HTR-8/SVneo (cell line): ENCODE data around the gene SLC16A9.

Experiments used
- DNase-seq: peaks from one replicate; pipeline ENCODE4 v3.0.0; 2011; ENCODE audit warnings: low spot score, mixed read lengths; ENCODE audit not compliant: insufficient read length
- FAIRE-seq: peaks from 2 replicates; lab custom pipeline; 2011; peaks lifted over from hg19 to GRCh38; lab: Jason Lieb, UNC

SLC16A9 gene

DNA sequence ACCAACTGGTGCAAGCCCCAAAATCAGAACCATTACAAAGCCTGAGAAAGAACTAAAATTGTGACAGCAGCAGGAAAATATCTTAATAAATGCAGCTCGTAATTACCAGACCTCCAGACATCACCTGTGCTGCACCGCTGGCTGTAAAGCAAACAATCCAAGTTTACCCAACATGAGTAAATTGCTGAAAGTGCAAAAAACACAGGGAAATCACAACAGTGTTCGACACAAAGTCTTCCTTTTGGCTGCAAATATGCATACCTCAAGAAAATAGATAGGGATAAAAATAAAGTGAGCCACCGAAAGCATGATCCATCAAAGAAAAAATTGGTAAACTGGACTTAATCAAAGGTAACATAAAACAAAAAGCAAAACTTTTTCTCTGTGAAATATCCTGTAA is 101.7 kb downstream of the SLC16A9 start:
- no peak for DNase-seq
- FAIRE-seq, result no peak

DNA sequence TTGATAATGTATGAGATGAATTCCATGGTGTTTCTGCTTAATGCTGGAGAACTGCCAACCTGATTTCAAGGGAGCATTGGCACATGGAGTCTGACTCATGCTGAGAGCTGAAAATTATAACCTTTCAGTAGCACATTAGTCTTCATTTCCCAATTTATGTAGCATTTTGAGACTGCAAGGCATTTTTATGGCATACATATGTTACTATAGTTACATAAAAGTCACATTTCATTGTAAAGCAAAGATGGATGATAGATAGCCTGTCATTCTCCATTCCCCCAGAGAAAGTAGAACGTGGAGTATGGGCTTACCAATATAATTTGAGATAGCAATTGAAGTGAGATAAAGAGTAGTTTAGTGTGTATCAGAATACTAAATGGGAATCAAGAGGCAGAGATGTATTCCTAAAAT is 103.1 kb downstream of the SLC16A9 start:
- no peak for DNase-seq
- FAIRE-seq, result no peak

- DNase-seq (no peak), FAIRE-seq (no peak)
Observed at GRCh38 chr10:59601985-59602384, 107.7 kb downstream of the SLC16A9 start.
